Measurements from ENCODE around the gene PPARG. TPM values are rescaled to one million over a fixed set of nuclear protein-coding genes. Genes with fewer than 3 reads are reported as not detected.
A peak's percentile ranks its signal among the peaks of the same experiment; 100 is the strongest.

Gene PPARG
- polyA plus RNA-seq, 1 of the 3 experiments (the other 2 are of a cell fraction) = 2.8 TPM

- peaks cover 11% of the 10 kb centered on the region for H3F3A ChIP-seq (replicated peaks; ENCODE audit: insufficient read depth)
- H3K36me3 ChIP-seq (replicated peaks in 1 of 2; ENCODE audit: control insufficient read depth in 1 of 2, insufficient read depth in 2 of 2, low read length in 1 of 2) = no peaks in the 10 kb centered on the region
- no peak overlapping the region for H3K27ac ChIP-seq (ENCODE audit: low read depth in 2 of 2, low read length in 1 of 2)
- no peaks in the 10 kb centered on the region; the same call in 1 of the 2 replicates for H3K79me2 ChIP-seq (ENCODE audit: insufficient read depth)
- TF ChIP-seq TCF12 (IDR thresholded peaks at IDR 0.05) = no peak
- peak; percentile 58 for TF ChIP-seq RCOR1 (IDR thresholded peaks at IDR 0.05; ENCODE audit: low read length)
- TF ChIP-seq RAD21 (IDR thresholded peaks at IDR 0.05; ENCODE audit: low read length) = no peak
- no peak for TF ChIP-seq MXI1 (IDR thresholded peaks at IDR 0.05; ENCODE audit: low read depth, low read length)
- TF ChIP-seq CTCF (IDR thresholded peaks at IDR 0.05) = no peak
- TF ChIP-seq GATA2 (CRISPR knock-in tag; IDR thresholded peaks at IDR 0.05) = peak; percentile 64; the same call in 1 of the 2 replicates
- no peak for TF ChIP-seq CHD2 (IDR thresholded peaks at IDR 0.05; ENCODE audit: low read length, partially characterized antibody)
- TF ChIP-seq USF2 (IDR thresholded peaks at IDR 0.05; ENCODE audit: borderline replicate concordance, low read depth, low read length) = no peak
- no peak for TF ChIP-seq NFIC (IDR thresholded peaks at IDR 0.05; ENCODE audit: borderline replicate concordance)
- no peak for TF ChIP-seq RXRA (IDR thresholded peaks at IDR 0.05; ENCODE audit: borderline replicate concordance, low read depth)
- no peak for TF ChIP-seq SIN3A (IDR thresholded peaks at IDR 0.05; ENCODE audit: borderline replicate concordance, low read depth, low read length)
- TF ChIP-seq ZBTB33 (IDR thresholded peaks at IDR 0.05; ENCODE audit: borderline replicate concordance, low read depth) = no peak
- no peaks in the 10 kb centered on the region for H3K27me3 ChIP-seq (ENCODE audit: insufficient read depth)
- H3K9me3 ChIP-seq = no peaks in the 10 kb centered on the region; the same call in 1 of the 2 replicates
- no peaks in the 10 kb centered on the region for H3K9me2 ChIP-seq
- 69% methylated on average over 10 of the region's 11 CpGs for WGBS (ENCODE audit: low lambda C conversion rate)
- CTCF ChIA-PET = interaction anchor here (1.3 to 3.3 kb wide), 3 partner anchors 12 to 54 kb away, joined by 3 to 13 read pairs (median 3); no protein-coding TSS in a partner anchor
- H3K4me3 ChIP-seq (ENCODE audit: low read depth in 2 of 2, low read length in 1 of 2) = no peak overlapping the region
- POLR2A ChIA-PET = no interaction called here
- H3K4me2 ChIP-seq = no peak overlapping the region
- DNase-seq = peak; percentile 20
- no peak overlapping the region for H3K9ac ChIP-seq
- no peaks in the 10 kb centered on the region for H4K20me1 ChIP-seq (ENCODE audit: insufficient read depth)
- peaks cover 18 to 33% of the 10 kb centered on the region in 2 experiments for H3K4me1 ChIP-seq (ENCODE audit: control insufficient read depth in 1 of 2, insufficient read depth in 2 of 2, low read depth in 1 of 2, low read length in 1 of 2)
- H2AFZ ChIP-seq (ENCODE audit: low read depth) = no peak overlapping the region
Measured at GRCh38 chr3:12425850-12426579, 137.1 kb downstream of the PPARG start.

Measured in SK-N-SH (cell line).